Lung (tissue), 12 donors: ENCODE results near the gene ATXN2. TPM values are rescaled to one million over a fixed set of nuclear protein-coding genes. Genes with fewer than 3 reads are reported as not detected.

ENCODE experiments used
- ATAC-seq: fragments of 200-7000 bp; cut with Tn5 transposase; one replicate; pipeline ENCODE4 v1.9.1; 2020; ENCODE audit warnings: moderate number of reproducible peaks; ENCODE audit not compliant: insufficient read depth, low FRiP score
- DNase-seq, 3 donors: peaks; one replicate each; pipeline ENCODE4 v3.0.0-alpha.2; 2013 to 2017
- H3K27ac ChIP-seq, 2 donors: one replicate each; pipeline ENCODE4 v1.5.1; 2013; ENCODE audit warnings: mild to moderate bottlenecking in 2 of 2, moderate library complexity in 2 of 2, control low read depth in 1 of 2, inconsistent platforms in 1 of 2, low read depth in 1 of 2, low read length in 1 of 2
- H3K27me3 ChIP-seq, 3 donors: one replicate each; pipeline ENCODE4 v1.5.1; 2013; ENCODE audit warnings: low read length in 2 of 3; ENCODE audit not compliant: control insufficient read depth in 3 of 3, insufficient read depth in 3 of 3
- H3K36me3 ChIP-seq, 4 donors: one replicate each; pipeline ENCODE4 v1.5.1; 2013; ENCODE audit warnings: low read length in 4 of 4, mild to moderate bottlenecking in 1 of 4, moderate library complexity in 1 of 4; ENCODE audit not compliant: control insufficient read depth in 4 of 4, insufficient read depth in 4 of 4
- H3K4me1 ChIP-seq, 5 donors: one replicate each; pipeline ENCODE4 v1.5.1; 2013; ENCODE audit warnings: low read length in 5 of 5, mild to moderate bottlenecking in 2 of 5, moderate library complexity in 1 of 5; ENCODE audit not compliant: control insufficient read depth in 5 of 5, insufficient read depth in 5 of 5
- H3K4me3 ChIP-seq: one replicate; pipeline ENCODE4 v1.5.1; 2013; ENCODE audit warnings: mild to moderate bottlenecking, control low read depth, moderate library complexity
- H3K9ac ChIP-seq, 2 donors: one replicate each; pipeline ENCODE4 v1.5.1; 2013; ENCODE audit warnings: low read length in 2 of 2, control low read depth in 1 of 2; ENCODE audit not compliant: insufficient read depth in 1 of 2
- H3K9me3 ChIP-seq, 4 donors: one replicate each; pipeline ENCODE4 v1.5.1; 2013; ENCODE audit warnings: low read length in 3 of 4, mild to moderate bottlenecking in 1 of 4, moderate library complexity in 1 of 4; ENCODE audit not compliant: control insufficient read depth in 4 of 4, insufficient read depth in 3 of 4
- CTCF ChIP-seq: IDR thresholded peaks from 2 replicates; pipeline ENCODE4 v1.5.1; 2012; ENCODE audit warnings: mild to moderate bottlenecking; ENCODE audit errors: control extremely low read depth, extremely low read depth
- WGBS, 2 donors: extraction: QIAGEN DNeasy Blood & Tissue Kit; methylation state at CpG; one replicate each; pipeline ENCODE4 v1.1.7; 2013; 5-methylcytosine and 5-hydroxymethylcytosine counted together
- polyA plus RNA-seq, 2 donors: library from polyadenylated mRNA; stranded (reverse); fragments of 200-250 nt; gene quantifications; one replicate each; pipeline ENCODE4 v1.2.1, GENCODE V29; 2013
- total RNA-seq, 2 donors: library from RNA; depleted of rRNA in 1 of 2; stranded (reverse); fragments of >200 nt in 1 of 2; gene quantifications; one replicate each; pipeline ENCODE4 v1.2.1, GENCODE V29; 2014 to 2021
- donor health status: control.
- donor health status: control.
- donor health status: Bipolar disorder and iron deficiency.
- donor health status: healthy.
- donor health status: DM: yes; HTN: yes; CAD: no.

ATXN2 gene
- total and polyA plus RNA-seq, 4 donors = 18.0 to 100 (median 43.5) TPM

- no peak overlapping the region for H3K4me3 ChIP-seq
- no peaks in the 10 kb centered on the region for H3K9me3 ChIP-seq
- TF ChIP-seq CTCF = no peak
- no peaks in the 10 kb centered on the region for H3K4me1 ChIP-seq
- WGBS, 2 donors = 95 to 96% methylated on average over 2 of the region's 2 CpGs
- H3K27me3 ChIP-seq = no peaks in the 10 kb centered on the region
- no peak for DNase-seq
- no peak for ATAC-seq
- no peak overlapping the region for H3K9ac ChIP-seq
- H3K36me3 ChIP-seq = peaks cover 16 to 26% (median 18%) of the 10 kb centered on the region in 4 donors
- H3K27ac ChIP-seq = no peak overlapping the region
These were observed 52.9 kb downstream of the ATXN2 start for GRCh38 chr12:111546171-111546570.

GRCh38 chr12:111544032-111544431 lies 55.1 kb downstream of the ATXN2 start:
- 96 to 100% methylated on average over 1 of the region's 1 CpG for WGBS, 2 donors
- Histone ChIP-seq H3K36me3 (peaks cover 16 to 26% (median 17%) of the 10 kb centered on the region in 4 donors), H3K27ac (no peak overlapping the region), H3K4me1 (no peaks in the 10 kb centered on the region), H3K27me3 (no peaks in the 10 kb centered on the region), H3K9me3 (no peaks in the 10 kb centered on the region), H3K9ac (no peak overlapping the region), H3K4me3 (no peak overlapping the region)
- TF ChIP-seq CTCF = no peak
- DNase-seq (no peak), ATAC-seq (no peak)

GRCh38 chr12:111532751-111533150 lies 66.4 kb downstream of the ATXN2 start:
- TF ChIP-seq CTCF = no peak
- no peaks in the 10 kb centered on the region for H3K27me3 ChIP-seq
- DNase-seq (no peak), ATAC-seq (no peak)
- no peaks in the 10 kb centered on the region for H3K9me3 ChIP-seq
- no peaks in the 10 kb centered on the region for H3K4me1 ChIP-seq
- H3K36me3 ChIP-seq = peaks cover 2 to 29% (median 9%) of the 10 kb centered on the region in 4 donors
- H3K9ac ChIP-seq = no peak overlapping the region
- H3K27ac ChIP-seq = no peak overlapping the region
- no peak overlapping the region for H3K4me3 ChIP-seq
- 87 to 99% methylated on average over 2 of the region's 2 CpGs for WGBS, 2 donors
